ENCODE data around the gene HSD17B12. TPM values are rescaled to one million over a fixed set of nuclear protein-coding genes. Genes with fewer than 3 reads are reported as not detected.

HSD17B12 gene
- total RNA-seq, 1 donor from 2014 or later: 48.4 TPM

DNA sequence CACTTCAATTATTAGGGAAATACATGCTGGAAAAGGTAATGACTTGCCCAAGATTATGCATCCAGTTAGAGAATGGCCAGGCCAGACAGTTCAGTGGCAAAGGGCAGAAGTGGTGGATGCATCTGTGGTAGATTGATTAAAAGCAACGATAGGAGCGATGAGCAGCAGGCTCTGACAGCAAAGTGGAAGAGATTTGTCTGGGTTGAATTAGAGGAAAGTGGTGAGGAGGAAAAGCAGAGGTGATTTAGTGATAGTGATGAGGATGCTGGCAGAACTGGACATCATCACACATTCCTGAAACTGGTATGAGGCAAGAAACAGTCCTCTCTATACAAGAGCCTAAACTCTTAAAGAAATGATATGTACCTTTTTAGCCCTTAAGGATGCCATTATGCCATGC is 12.5 kb downstream of the HSD17B12 start:
- intact Hi-C loops (cut with DNase I): no loop called here
- TF ChIP-seq POLR2A (IDR thresholded peaks at IDR 0.05) (no peak), POLR2AphosphoS5 (IDR thresholded peaks at IDR 0.05; ENCODE audit: insufficient read depth in 1 of 2, low read depth in 1 of 2) (no peak)
- TF ChIP-seq, protein P1, sequence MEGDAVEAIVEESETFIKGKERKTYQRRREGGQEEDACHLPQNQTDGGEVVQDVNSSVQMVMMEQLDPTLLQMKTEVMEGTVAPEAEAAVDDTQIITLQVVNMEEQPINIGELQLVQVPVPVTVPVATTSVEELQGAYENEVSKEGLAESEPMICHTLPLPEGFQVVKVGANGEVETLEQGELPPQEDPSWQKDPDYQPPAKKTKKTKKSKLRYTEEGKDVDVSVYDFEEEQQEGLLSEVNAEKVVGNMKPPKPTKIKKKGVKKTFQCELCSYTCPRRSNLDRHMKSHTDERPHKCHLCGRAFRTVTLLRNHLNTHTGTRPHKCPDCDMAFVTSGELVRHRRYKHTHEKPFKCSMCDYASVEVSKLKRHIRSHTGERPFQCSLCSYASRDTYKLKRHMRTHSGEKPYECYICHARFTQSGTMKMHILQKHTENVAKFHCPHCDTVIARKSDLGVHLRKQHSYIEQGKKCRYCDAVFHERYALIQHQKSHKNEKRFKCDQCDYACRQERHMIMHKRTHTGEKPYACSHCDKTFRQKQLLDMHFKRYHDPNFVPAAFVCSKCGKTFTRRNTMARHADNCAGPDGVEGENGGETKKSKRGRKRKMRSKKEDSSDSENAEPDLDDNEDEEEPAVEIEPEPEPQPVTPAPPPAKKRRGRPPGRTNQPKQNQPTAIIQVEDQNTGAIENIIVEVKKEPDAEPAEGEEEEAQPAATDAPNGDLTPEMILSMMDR (IDR thresholded peaks at IDR 0.05): no peak
- Histone ChIP-seq H3K9me3 (no peaks in the 10 kb centered on the region), H3K4me3 (no peak overlapping the region), H3K27ac (no peak overlapping the region), H3K4me1 (peaks cover under 1% of the 10 kb centered on the region), H3K27me3 (no peaks in the 10 kb centered on the region), H3K36me3 (no peaks in the 10 kb centered on the region)
- no peak for DNase-seq (ENCODE audit: extremely low spot score in 2 of 2)

- Histone ChIP-seq H3K9me3 (no peaks in the 10 kb centered on the region), H3K4me1 (no peaks in the 10 kb centered on the region), H3K4me3 (no peak overlapping the region), H3K27me3 (no peaks in the 10 kb centered on the region), H3K36me3 (no peaks in the 10 kb centered on the region), H3K27ac (no peak overlapping the region)
- no peak for DNase-seq (ENCODE audit: extremely low spot score in 2 of 2)
- intact Hi-C loops (cut with DNase I): no loop called here
- TF ChIP-seq POLR2AphosphoS5 (IDR thresholded peaks at IDR 0.05; ENCODE audit: insufficient read depth in 1 of 2, low read depth in 1 of 2): no peak
- TF ChIP-seq, protein P1 (IDR thresholded peaks at IDR 0.05): no peak
- TF ChIP-seq POLR2A (IDR thresholded peaks at IDR 0.05): no peak
Measured at GRCh38 chr11:43693731-43694130, 13.2 kb downstream of the HSD17B12 start.

DNA sequence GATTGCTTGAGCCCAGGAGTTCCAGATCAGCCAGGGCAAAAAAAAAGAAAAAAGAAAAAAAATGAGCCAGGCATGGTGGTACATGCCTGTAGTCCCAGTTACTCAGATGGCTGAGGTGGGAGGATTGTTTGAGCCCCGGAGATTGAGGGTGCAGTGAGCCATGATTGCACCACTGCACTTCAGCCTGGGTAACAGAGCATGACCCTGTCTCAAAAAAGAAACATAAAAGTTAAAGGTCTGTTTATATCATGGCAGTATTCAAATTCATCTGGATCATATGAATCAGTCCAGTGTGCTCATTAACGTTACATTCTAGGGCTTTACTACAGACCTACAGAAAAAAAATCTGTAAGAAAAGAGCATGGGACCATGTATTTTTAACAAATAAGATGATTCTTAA is 13.9 kb downstream of the HSD17B12 start:
- Histone ChIP-seq H3K27me3 (no peaks in the 10 kb centered on the region), H3K4me1 (no peaks in the 10 kb centered on the region), H3K9me3 (no peaks in the 10 kb centered on the region), H3K27ac (no peak overlapping the region), H3K4me3 (no peak overlapping the region), H3K36me3 (no peaks in the 10 kb centered on the region)
- intact Hi-C loops (cut with DNase I): no loop called here
- no peak for DNase-seq (ENCODE audit: extremely low spot score in 2 of 2)
- TF ChIP-seq POLR2A (IDR thresholded peaks at IDR 0.05) (no peak), POLR2AphosphoS5 (IDR thresholded peaks at IDR 0.05; ENCODE audit: insufficient read depth in 1 of 2, low read depth in 1 of 2) (no peak)
- TF ChIP-seq, protein P1 (IDR thresholded peaks at IDR 0.05): no peak

DNA sequence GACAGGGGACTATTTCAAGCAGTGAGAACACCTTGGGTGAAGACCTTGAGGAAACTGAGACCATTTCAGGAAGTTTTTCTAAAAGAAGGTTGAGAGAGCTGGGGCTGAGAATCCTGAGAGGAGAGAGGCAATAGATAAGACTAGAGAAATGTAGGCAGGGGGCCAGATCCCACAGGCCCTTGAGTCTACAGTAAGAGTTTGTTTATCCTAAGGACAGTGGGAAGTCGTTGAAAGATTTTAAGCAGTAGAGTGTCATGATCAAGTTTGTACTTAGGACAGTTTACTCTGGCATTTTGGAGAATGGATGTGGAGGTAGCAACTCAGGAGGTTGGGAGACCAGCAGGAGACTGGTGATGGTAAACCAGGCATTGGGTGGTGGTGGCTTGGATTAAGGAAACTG is 17.1 kb downstream of the HSD17B12 start:
- no peak overlapping the region for H3K27ac ChIP-seq
- H3K4me1 ChIP-seq: no peaks in the 10 kb centered on the region
- H3K27me3 ChIP-seq: no peaks in the 10 kb centered on the region
- peaks cover 6% of the 10 kb centered on the region for H3K9me3 ChIP-seq
- intact Hi-C loops (cut with DNase I): no loop called here
- H3K4me3 ChIP-seq: no peak overlapping the region
- no peaks in the 10 kb centered on the region for H3K36me3 ChIP-seq
- TF ChIP-seq POLR2AphosphoS5 (IDR thresholded peaks at IDR 0.05; ENCODE audit: insufficient read depth in 1 of 2, low read depth in 1 of 2): no peak
- TF ChIP-seq, protein P1 (IDR thresholded peaks at IDR 0.05): no peak
- TF ChIP-seq POLR2A (IDR thresholded peaks at IDR 0.05): no peak
- no peak for DNase-seq (ENCODE audit: extremely low spot score in 2 of 2)

- TF ChIP-seq POLR2AphosphoS5 (IDR thresholded peaks at IDR 0.05; ENCODE audit: insufficient read depth in 1 of 2, low read depth in 1 of 2) (no peak), POLR2A (IDR thresholded peaks at IDR 0.05) (no peak)
- TF ChIP-seq, protein P1 (IDR thresholded peaks at IDR 0.05): no peak
- no peak for DNase-seq (ENCODE audit: extremely low spot score in 2 of 2)
- Histone ChIP-seq H3K27me3 (no peaks in the 10 kb centered on the region), H3K4me1 (no peaks in the 10 kb centered on the region), H3K9me3 (peaks cover 6% of the 10 kb centered on the region), H3K27ac (no peak overlapping the region), H3K36me3 (no peaks in the 10 kb centered on the region), H3K4me3 (no peak overlapping the region)
- intact Hi-C loops (cut with DNase I): no loop called here
Measured at GRCh38 chr11:43699870-43700269, 19.3 kb downstream of the HSD17B12 start.
